ENCODE measurements around the gene PGBD1.

The PGBD1 gene

GRCh38 chr6:28281288-28282064, at the start of gene PGBD1:
Gene PGBD1 (plus strand): TSS chr6:28281572. CDS start chr6:28283814, 2,242 bp downstream.
- Mint-ChIP-seq H3K27ac (no peak within 1 kb of the TSS), H3K4me3 (peak within 1 kb of the TSS; percentile 97)

GRCh38 chr6:28232785-28233184, 48.6 kb upstream of the PGBD1 start:
- DNase-seq, result no peak
- no peaks in the 10 kb centered on the region for H3K4me1 Mint-ChIP-seq
- no peaks in the 10 kb centered on the region for H3K27me3 Mint-ChIP-seq (ENCODE audit: low read depth, poor library complexity)
- H3K4me3 Mint-ChIP-seq, result no peak overlapping the region
- H3K9me3 Mint-ChIP-seq, result peaks cover 38% of the 10 kb centered on the region
- peak overlapping the region; percentile 23 for H3K27ac Mint-ChIP-seq
- peaks cover 95% of the 10 kb centered on the region for H3K36me3 Mint-ChIP-seq (ENCODE audit: low read depth)
- no peak for TF ChIP-seq CTCF (IDR thresholded peaks at IDR 0.05)

More at GRCh38 chr6:28281288-28282064, at the start of gene PGBD1:
- peak; percentile 88 for DNase-seq
- TF ChIP-seq CTCF (IDR thresholded peaks at IDR 0.05), result no peak
- H3K36me3 Mint-ChIP-seq (ENCODE audit: low read depth), result peaks cover 53% of the 10 kb centered on the region
- H3K27me3 Mint-ChIP-seq (ENCODE audit: low read depth, poor library complexity), result no peaks in the 10 kb centered on the region
- H3K4me1 Mint-ChIP-seq, result peaks cover 23% of the 10 kb centered on the region
- no peaks in the 10 kb centered on the region for H3K9me3 Mint-ChIP-seq

GRCh38 chr6:28235912-28236452, 45.4 kb upstream of the PGBD1 start:
- no peaks in the 10 kb centered on the region for H3K27me3 Mint-ChIP-seq (ENCODE audit: low read depth, poor library complexity)
- H3K4me3 Mint-ChIP-seq, result no peak overlapping the region
- no peak for TF ChIP-seq CTCF (IDR thresholded peaks at IDR 0.05)
- no peak overlapping the region for H3K27ac Mint-ChIP-seq
- no peak for DNase-seq
- H3K4me1 Mint-ChIP-seq, result no peaks in the 10 kb centered on the region
- peaks cover 28% of the 10 kb centered on the region for H3K9me3 Mint-ChIP-seq
- H3K36me3 Mint-ChIP-seq (ENCODE audit: low read depth), result peaks cover 81% of the 10 kb centered on the region

GRCh38 chr6:28239636-28240035, 41.7 kb upstream of the PGBD1 start:
- peaks cover 6% of the 10 kb centered on the region for H3K9me3 Mint-ChIP-seq
- no peak overlapping the region for H3K4me3 Mint-ChIP-seq
- peaks cover 59% of the 10 kb centered on the region for H3K36me3 Mint-ChIP-seq (ENCODE audit: low read depth)
- no peak overlapping the region for H3K27ac Mint-ChIP-seq
- H3K27me3 Mint-ChIP-seq (ENCODE audit: low read depth, poor library complexity), result no peaks in the 10 kb centered on the region
- no peak for TF ChIP-seq CTCF (IDR thresholded peaks at IDR 0.05)
- DNase-seq, result no peak
- H3K4me1 Mint-ChIP-seq, result no peaks in the 10 kb centered on the region

- H3K36me3 Mint-ChIP-seq (ENCODE audit: low read depth), result peaks cover 60% of the 10 kb centered on the region
- H3K4me1 Mint-ChIP-seq, result no peaks in the 10 kb centered on the region
- DNase-seq, result no peak
- H3K9me3 Mint-ChIP-seq, result peaks cover 6% of the 10 kb centered on the region
- no peak overlapping the region for H3K27ac Mint-ChIP-seq
- no peak overlapping the region for H3K4me3 Mint-ChIP-seq
- H3K27me3 Mint-ChIP-seq (ENCODE audit: low read depth, poor library complexity), result no peaks in the 10 kb centered on the region
- TF ChIP-seq CTCF (IDR thresholded peaks at IDR 0.05), result no peak
Observed at GRCh38 chr6:28240471-28240870, 40.9 kb upstream of the PGBD1 start.

GRCh38 chr6:28243946-28244345, 37.4 kb upstream of the PGBD1 start:
- H3K9me3 Mint-ChIP-seq, result no peaks in the 10 kb centered on the region
- no peaks in the 10 kb centered on the region for H3K27me3 Mint-ChIP-seq (ENCODE audit: low read depth, poor library complexity)
- peaks cover 58% of the 10 kb centered on the region for H3K36me3 Mint-ChIP-seq (ENCODE audit: low read depth)
- no peak for TF ChIP-seq CTCF (IDR thresholded peaks at IDR 0.05)
- no peak overlapping the region for H3K4me3 Mint-ChIP-seq
- H3K4me1 Mint-ChIP-seq, result no peaks in the 10 kb centered on the region
- no peak for DNase-seq
- H3K27ac Mint-ChIP-seq, result no peak overlapping the region
